Caco-2 (cell line): ENCODE measurements around the gene KIF1A. TPM values are rescaled to one million over a fixed set of nuclear protein-coding genes. Genes with fewer than 3 reads are reported as not detected.

Experiments used
- BruUV-seq: library from RNA; stranded (reverse); fragments of 400-500 nt; replicated peaks from 2 replicates; lab custom pipeline; 2021; lab: Mats Ljungman, UMichigan
- CTCF ChIA-PET: fragments of 300-600 bp; sonication (Branson Sonifier 250); formaldehyde crosslinking; loops from one replicate; lab custom pipeline; 2022; ENCODE audit warnings: antibody characterized with exemption; lab: Charles Lee
- POLR2A ChIA-PET: fragments of 300-600 bp; sonication (Branson Sonifier 250); formaldehyde crosslinking; loops from one replicate; lab custom pipeline; 2022; ENCODE audit warnings: antibody characterized with exemption; lab: Charles Lee
- DNase-seq, 2 experiments: peaks; one replicate each; pipeline versions ENCODE4 v3.0.0 to v3.0.0-alpha.2; 2020 to 2022
- H3K27me3 ChIP-seq: replicated peaks from 2 replicates; pipeline ENCODE4 v1.6.0; 2011; ENCODE audit warnings: low read length; ENCODE audit not compliant: control insufficient read depth, insufficient read depth
- H3K36me3 ChIP-seq: 2 replicates; pipeline ENCODE4 v1.5.1; 2011; ENCODE audit warnings: low read length; ENCODE audit not compliant: control insufficient read depth, insufficient read depth
- H3K4me1 ChIP-seq: fragments of 250-450 bp; sonication (Bioruptor Pico); 2 replicates; pipeline ENCODE4 v1.5.1; 2020; ENCODE audit warnings: mild to moderate bottlenecking
- H3K4me3 ChIP-seq: 2 replicates; pipeline ENCODE4 v1.5.1; 2011; ENCODE audit warnings: low read depth, mild to moderate bottlenecking, control low read depth, low read length
- H3K9me3 ChIP-seq: fragments of 250-450 bp; sonication (Bioruptor Pico); 2 replicates; pipeline ENCODE4 v1.5.1; 2020; ENCODE audit warnings: mild to moderate bottlenecking, moderate library complexity
- H3K27ac Mint-ChIP-seq: one replicate; pipeline ENCODE4 v1.8.0; 2022; ENCODE audit warnings: mixed read lengths; ENCODE audit not compliant: unreplicated experiment
- H3K27me3 Mint-ChIP-seq: one replicate; pipeline ENCODE4 v1.8.0; 2022; ENCODE audit warnings: mixed read lengths; ENCODE audit not compliant: insufficient read depth, unreplicated experiment
- H3K36me3 Mint-ChIP-seq: one replicate; pipeline ENCODE4 v1.8.0; 2022; ENCODE audit warnings: mild to moderate bottlenecking, mixed read lengths; ENCODE audit not compliant: insufficient read depth, unreplicated experiment
- H3K4me1 Mint-ChIP-seq: one replicate; pipeline ENCODE4 v1.8.0; 2022; ENCODE audit warnings: low read depth, mixed read lengths; ENCODE audit not compliant: unreplicated experiment
- H3K4me3 Mint-ChIP-seq: one replicate; pipeline ENCODE4 v1.8.0; 2022; ENCODE audit warnings: mild to moderate bottlenecking, moderate library complexity, mixed read lengths; ENCODE audit not compliant: unreplicated experiment
- H3K9me3 Mint-ChIP-seq: one replicate; pipeline ENCODE4 v1.8.0; 2022; ENCODE audit warnings: mixed read lengths; ENCODE audit not compliant: unreplicated experiment
- CTCF ChIP-seq, 2 experiments: fragments of 200-600 bp in 1 of 2; IDR thresholded peaks; 1 replicate in 1 of 2; 2 replicates in 1 of 2; pipeline versions ENCODE4 v1.5.1 to v1.8.0; 2011 to 2022; ENCODE audit warnings: antibody characterized with exemption in 1 of 2, control low read depth in 1 of 2, inconsistent platforms in 1 of 2, low read depth in 1 of 2, low read length in 1 of 2, mild to moderate bottlenecking in 1 of 2, moderate library complexity in 1 of 2; ENCODE audit not compliant: insufficient read depth in 1 of 2, severe bottlenecking in 1 of 2, unreplicated experiment in 1 of 2
- intact Hi-C: fragments of 100-400 bp; cut with micrococcal nuclease; formaldehyde crosslinking; loops from one replicate; pipeline ENCODE4 v1.10.0; 2022; ENCODE audit not compliant: unreplicated experiment
- total RNA-seq: library from RNA; stranded (reverse); gene quantifications from 2 replicates; pipeline ENCODE4 v1.2.3, GENCODE V29; 2022

KIF1A gene
- total RNA-seq, 1 experiment from 2014 or later = 33.1 TPM

- Mint-ChIP-seq H3K27ac (no peak overlapping the region), H3K27me3 (no peaks in the 10 kb centered on the region)
- no peak for TF ChIP-seq CTCF (IDR thresholded peaks at IDR 0.05; ENCODE audit: insufficient read depth in 1 of 2, low read depth in 1 of 2, low read length in 1 of 2, severe bottlenecking in 1 of 2, unreplicated experiment in 1 of 2)
Measured at GRCh38 chr2:240794178-240794721, 25.8 kb downstream of the KIF1A start.

GRCh38 chr2:240793313-240794177 lies 26.5 kb downstream of the KIF1A start:
- H3K36me3 ChIP-seq = no peaks in the 10 kb centered on the region
- no TSS peak for BruUV-seq
- no peaks in the 10 kb centered on the region for H3K4me1 ChIP-seq
- Mint-ChIP-seq H3K4me1 (no peaks in the 10 kb centered on the region), H3K36me3 (no peaks in the 10 kb centered on the region), H3K9me3 (no peaks in the 10 kb centered on the region), H3K27me3 (peaks cover 1% of the 10 kb centered on the region), H3K27ac (no peak overlapping the region), H3K4me3 (no peak overlapping the region)
- TF ChIP-seq CTCF (IDR thresholded peaks at IDR 0.05; ENCODE audit: insufficient read depth in 1 of 2, low read depth in 1 of 2, low read length in 1 of 2, severe bottlenecking in 1 of 2, unreplicated experiment in 1 of 2) = no peak
- intact Hi-C loops = no loop called here
- CTCF ChIA-PET = no interaction called here
- H3K27me3 ChIP-seq = no peaks in the 10 kb centered on the region
- no peak for DNase-seq
- no peaks in the 10 kb centered on the region for H3K9me3 ChIP-seq
- no peak overlapping the region for H3K4me3 ChIP-seq
- POLR2A ChIA-PET = no interaction called here

More at GRCh38 chr2:240794178-240794721, 25.8 kb downstream of the KIF1A start:
- no peak overlapping the region for H3K4me3 ChIP-seq
- BruUV-seq = no TSS peak
- no peaks in the 10 kb centered on the region for H3K9me3 Mint-ChIP-seq
- no peak overlapping the region for H3K4me3 Mint-ChIP-seq
- no peaks in the 10 kb centered on the region for H3K4me1 ChIP-seq
- DNase-seq = no peak
- H3K36me3 ChIP-seq = no peaks in the 10 kb centered on the region
- H3K36me3 Mint-ChIP-seq = no peaks in the 10 kb centered on the region
- H3K9me3 ChIP-seq = no peaks in the 10 kb centered on the region
- ChIA-PET CTCF (no interaction called here), POLR2A (no interaction called here)
- no peaks in the 10 kb centered on the region for H3K4me1 Mint-ChIP-seq
- intact Hi-C loops = no loop called here
- H3K27me3 ChIP-seq = no peaks in the 10 kb centered on the region

GRCh38 chr2:240792629-240793312 lies 27.2 kb downstream of the KIF1A start:
- intact Hi-C loops = no loop called here
- DNase-seq = no peak
- Mint-ChIP-seq H3K27ac (no peak overlapping the region), H3K36me3 (no peaks in the 10 kb centered on the region), H3K4me1 (no peaks in the 10 kb centered on the region), H3K9me3 (no peaks in the 10 kb centered on the region), H3K27me3 (peaks cover 6% of the 10 kb centered on the region), H3K4me3 (no peak overlapping the region)
- Histone ChIP-seq H3K9me3 (no peaks in the 10 kb centered on the region), H3K4me3 (no peak overlapping the region), H3K27me3 (no peaks in the 10 kb centered on the region), H3K36me3 (no peaks in the 10 kb centered on the region), H3K4me1 (no peaks in the 10 kb centered on the region)
- ChIA-PET POLR2A (no interaction called here), CTCF (no interaction called here)
- TF ChIP-seq CTCF (IDR thresholded peaks at IDR 0.05; ENCODE audit: insufficient read depth in 1 of 2, low read depth in 1 of 2, low read length in 1 of 2, severe bottlenecking in 1 of 2, unreplicated experiment in 1 of 2) = no peak
- BruUV-seq = no TSS peak
